HG02610 (cell line): ENCODE data around the gene ANO6.
"Not testable (repeated sequence)": the region's sequence is repeated elsewhere in the genome, so short reads cannot be mapped to it uniquely, and the experiment has no call there.

ENCODE experiments used
- ATAC-seq: cut with Tn5 transposase; IDR thresholded peaks from one replicate; pipeline ENCODE4 v1.9.1; 2021; ENCODE audit warnings: mild to moderate bottlenecking, moderate library complexity; ENCODE audit not compliant: unreplicated experiment

Gene ANO6

GRCh38 chr12:45215419-45216229, at the start of gene ANO6:
Gene ANO6 (plus strand): TSS chr12:45216095. CDS start chr12:45216322, 227 bp downstream.
- peak; percentile 66 for ATAC-seq

GRCh38 chr12:45168976-45169375, 46.9 kb upstream of the ANO6 start:
- no peak for ATAC-seq

- ATAC-seq, result no peak
Observed at GRCh38 chr12:45170456-45171042, 45.3 kb upstream of the ANO6 start.

GRCh38 chr12:45173293-45173692, 42.6 kb upstream of the ANO6 start:
- not testable (repeated sequence) for ATAC-seq

- no peak for ATAC-seq
Observed at GRCh38 chr12:45174595-45174994, 41.3 kb upstream of the ANO6 start.

- no peak for ATAC-seq
Observed at GRCh38 chr12:45178771-45179170, 37.1 kb upstream of the ANO6 start.

- ATAC-seq, result no peak
Observed at GRCh38 chr12:45182511-45182910, 33.4 kb upstream of the ANO6 start.

GRCh38 chr12:45183246-45183645, 32.6 kb upstream of the ANO6 start:
- ATAC-seq, result no peak

- no peak for ATAC-seq
Observed at GRCh38 chr12:45184147-45184963, 31.5 kb upstream of the ANO6 start.

- no peak for ATAC-seq
Observed at GRCh38 chr12:45186762-45187161, 29.1 kb upstream of the ANO6 start.

- no peak for ATAC-seq
Observed at GRCh38 chr12:45189766-45190403, 26.0 kb upstream of the ANO6 start.

GRCh38 chr12:45191239-45191638, 24.7 kb upstream of the ANO6 start:
- no peak for ATAC-seq

- no peak for ATAC-seq
Observed at GRCh38 chr12:45192707-45193106, 23.2 kb upstream of the ANO6 start.

GRCh38 chr12:45200491-45201043, 15.3 kb upstream of the ANO6 start:
- ATAC-seq, result no peak

- no peak for ATAC-seq
Observed at GRCh38 chr12:45203767-45204166, 12.1 kb upstream of the ANO6 start.

GRCh38 chr12:45204757-45205156, 11.1 kb upstream of the ANO6 start:
- no peak for ATAC-seq

- ATAC-seq, result peak; percentile 79
Observed at GRCh38 chr12:45205165-45205825, 10.6 kb upstream of the ANO6 start.

GRCh38 chr12:45208604-45209487, 7.0 kb upstream of the ANO6 start:
- no peak for ATAC-seq

GRCh38 chr12:45209784-45210183, 6.1 kb upstream of the ANO6 start:
- peak; percentile 53 for ATAC-seq
